Neural cell (in vitro differentiated cells): ENCODE measurements around the gene CCN5.

ENCODE experiments used
- CTCF ChIP-seq: fragments of 450-650 bp; IDR thresholded peaks from 2 replicates; pipeline ENCODE4 v1.5.1; 2014; ENCODE audit warnings: antibody characterized with exemption, mild to moderate bottlenecking, moderate library complexity; ENCODE audit not compliant: poor library complexity, severe bottlenecking
- EP300 ChIP-seq: fragments of 450-650 bp; conservative IDR thresholded peaks from 2 replicates; pipeline ENCODE4 v1.6.1; 2014; ENCODE audit warnings: antibody characterized with exemption, mild to moderate bottlenecking, moderate library complexity; ENCODE audit not compliant: poor library complexity, severe bottlenecking
- EZH2 ChIP-seq: fragments of 200-600, 300-800 bp; shearing (Covaris generic), sonication (generic); IDR thresholded peaks from 2 replicates; pipeline ENCODE4 v1.6.1; 2014; ENCODE audit warnings: antibody characterized with exemption, low read length, borderline replicate concordance, mild to moderate bottlenecking; ENCODE audit not compliant: insufficient read depth, poor library complexity, severe bottlenecking
- MXI1 ChIP-seq: fragments of 450-650 bp; conservative IDR thresholded peaks from 2 replicates; pipeline ENCODE4 v1.6.1; 2014; ENCODE audit warnings: antibody characterized with exemption, mild to moderate bottlenecking; ENCODE audit not compliant: poor library complexity, severe bottlenecking
- POLR2AphosphoS5 ChIP-seq: IDR thresholded peaks from 2 replicates; pipeline ENCODE4 v1.6.1; 2012
- RAD21 ChIP-seq: fragments of 450-650 bp; conservative IDR thresholded peaks from 2 replicates; pipeline ENCODE4 v1.6.1; 2014; ENCODE audit warnings: antibody characterized with exemption, mild to moderate bottlenecking, moderate library complexity
- TAF1 ChIP-seq: IDR thresholded peaks from 2 replicates; pipeline ENCODE4 v1.6.1; 2012; ENCODE audit warnings: low read depth

- TF ChIP-seq EZH2 (no peak), POLR2AphosphoS5 (no peak), CTCF (no peak), EP300 (no peak), RAD21 (no peak), TAF1 (no peak), MXI1 (no peak)
These were observed 16.8 kb upstream of the CCN5 start for GRCh38 chr20:44698351-44698750.
